ENCODE data around the gene KIAA0319L. TPM values are rescaled to one million over a fixed set of nuclear protein-coding genes. Genes with fewer than 3 reads are reported as not detected.
A peak's percentile ranks its signal among the peaks of the same experiment; 100 is the strongest.

The KIAA0319L gene
- polyA plus RNA-seq, result 23.8 to 29.6 TPM (median 25.8 TPM) in 3 replicates
- polyA plus RNA-seq (2011; ENCODE audit: low read depth), result 12.4 TPM
- polyA plus RNA-seq (2011; cell fraction: cytosol; rRNA removed), result 16.9 and 18.8 TPM in 2 replicates
- 66.8 and 71.1 TPM in 2 replicates for polyA plus RNA-seq (2011; cell fraction: nucleus; rRNA removed)
- 16.1 and 18.6 TPM in 2 replicates for polyA plus RNA-seq (2012; ENCODE audit: low replicate concordance)
- polyA minus RNA-seq, result 23.4 to 45.5 TPM (median 43.1 TPM) in 3 replicates
- polyA minus RNA-seq (2011; cell fraction: cytosol; rRNA and poly(A)+ RNA removed), result 17.5 TPM
- 46.7 and 72.4 TPM in 2 replicates for polyA minus RNA-seq (2011; cell fraction: nucleus; rRNA and poly(A)+ RNA removed)

DNA sequence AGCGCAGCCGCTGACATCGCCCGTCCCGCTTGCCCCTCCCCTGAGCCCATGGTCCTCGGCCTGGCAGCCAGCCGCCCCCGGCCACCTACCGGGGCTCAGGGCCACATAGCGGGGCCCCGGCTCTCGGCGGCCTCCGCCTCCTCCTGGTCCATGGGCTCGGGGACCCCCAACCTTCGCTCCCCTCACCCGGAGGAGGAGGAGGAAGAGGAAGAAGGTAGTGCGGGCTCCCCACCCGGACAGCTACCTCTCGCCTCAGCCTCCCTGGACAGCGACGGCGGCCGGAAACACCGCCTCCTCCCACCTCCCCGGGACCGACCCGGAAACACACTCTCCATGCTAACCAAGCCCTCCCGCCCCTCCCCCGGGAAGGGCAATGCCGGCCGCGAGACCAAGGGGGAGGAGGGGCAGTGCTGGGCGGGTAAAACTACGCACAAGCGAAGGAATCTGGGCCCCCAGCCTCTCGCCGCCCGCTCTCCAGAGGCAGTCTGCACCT, at the start of gene KIAA0319L:
KIAA0319L (minus strand) TSS at position 286 of the 493 bp plus-strand sequence. CDS start 2,912 bp downstream, outside the sequence.
- Histone ChIP-seq H3K4me3 (ENCODE audit: control insufficient read depth in 2 of 3, extremely low read depth in 1 of 3, insufficient read depth in 2 of 3, low read depth in 1 of 3, low read length in 3 of 3) (peak within 1 kb of the TSS; percentile 81 to 90 (median 87)), H3K9me1 (ENCODE audit: control insufficient read depth, extremely low read depth, insufficient read depth, low read length) (peaks cover 2% of the 10 kb centered on the region), H3K79me2 (ENCODE audit: control insufficient read depth, insufficient read depth, low read length) (peaks cover 6% of the 10 kb centered on the region), H3K4me1 (ENCODE audit: control insufficient read depth, extremely low read depth, insufficient read depth, low read length) (peaks cover 54% of the 10 kb centered on the region), H3K4me2 (ENCODE audit: control insufficient read depth, extremely low read depth, insufficient read depth, low read depth, low read length) (peak within 1 kb of the TSS; percentile 97), H3K9ac (ENCODE audit: control insufficient read depth, extremely low read depth, insufficient read depth, low read length) (peak within 1 kb of the TSS; percentile 88), H2AFZ (ENCODE audit: control insufficient read depth, low read length) (peak within 1 kb of the TSS; percentile 96), H3K27ac (ENCODE audit: control insufficient read depth, insufficient read depth, low read length) (peak within 1 kb of the TSS; percentile 85), H3K36me3 (ENCODE audit: control insufficient read depth in 2 of 2, extremely low read depth in 1 of 2, insufficient read depth in 2 of 2, low read length in 2 of 2) (peaks cover 15 to 18% of the 10 kb centered on the region in 2 experiments), H3K27me3 (ENCODE audit: control insufficient read depth, extremely low read depth, insufficient read depth, low read length) (no peaks in the 10 kb centered on the region), H4K20me1 (ENCODE audit: control insufficient read depth, extremely low read depth, insufficient read depth, low read length) (peaks cover 11% of the 10 kb centered on the region), H3K9me3 (ENCODE audit: control insufficient read depth, low read depth, low read length) (no peaks in the 10 kb centered on the region)
- dilution Hi-C loops (cut with MboI; ENCODE audit: extremely low pct_ligation_motif_present, low sequenced_read_pairs), result no loop called here
- FAIRE-seq (no peak), DNase-seq (ENCODE audit: low read depth, low spot score) (no peak)
- TF ChIP-seq EZH2 (IDR thresholded peaks at IDR 0.05; ENCODE audit: low read length), result no peak
- TF ChIP-seq CTCF (optimal IDR thresholded peaks at IDR 0.05 in 1 of 3, IDR thresholded peaks at IDR 0.05 in 1 of 3, conservative IDR thresholded peaks at IDR 0.05 in 1 of 3; ENCODE audit: extremely low read depth in 1 of 3, insufficient read depth in 2 of 3, low read length in 3 of 3), result no peak

DNA sequence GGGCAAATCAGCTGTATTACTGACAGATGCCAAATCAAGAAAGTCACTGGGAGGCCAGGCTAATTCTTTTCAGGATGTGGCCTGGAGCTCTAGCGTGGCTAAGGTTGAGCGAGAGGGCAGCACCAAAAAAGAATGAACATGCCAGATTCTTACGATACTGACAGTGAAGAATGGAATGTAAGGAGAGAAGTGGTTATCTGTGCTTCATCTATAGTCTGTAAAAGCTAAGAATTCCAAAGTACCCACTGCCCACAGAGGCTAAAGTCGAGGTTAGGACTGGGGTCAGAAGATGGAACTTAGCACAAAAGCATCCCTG, 48.6 kb upstream of the KIAA0319L start:
- H3K9ac ChIP-seq (ENCODE audit: control insufficient read depth, extremely low read depth, insufficient read depth, low read length), result no peak overlapping the region
- peak; percentile 29 for FAIRE-seq
- dilution Hi-C loops (cut with MboI; ENCODE audit: extremely low pct_ligation_motif_present, low sequenced_read_pairs), result no loop called here

More for the DNA sequence above, 48.6 kb upstream of the KIAA0319L start:
- Histone ChIP-seq H3K4me3 (ENCODE audit: control insufficient read depth in 2 of 3, extremely low read depth in 1 of 3, insufficient read depth in 2 of 3, low read depth in 1 of 3, low read length in 3 of 3) (no peak overlapping the region), H2AFZ (ENCODE audit: control insufficient read depth, low read length) (no peak overlapping the region), H3K79me2 (ENCODE audit: control insufficient read depth, insufficient read depth, low read length) (peaks cover 31% of the 10 kb centered on the region), H3K9me3 (ENCODE audit: control insufficient read depth, low read depth, low read length) (no peaks in the 10 kb centered on the region), H3K27ac (ENCODE audit: control insufficient read depth, insufficient read depth, low read length) (no peak overlapping the region), H3K27me3 (ENCODE audit: control insufficient read depth, extremely low read depth, insufficient read depth, low read length) (no peaks in the 10 kb centered on the region), H3K36me3 (ENCODE audit: control insufficient read depth in 2 of 2, extremely low read depth in 1 of 2, insufficient read depth in 2 of 2, low read length in 2 of 2) (peaks cover 17 to 31% of the 10 kb centered on the region in 2 experiments), H3K9me1 (ENCODE audit: control insufficient read depth, extremely low read depth, insufficient read depth, low read length) (peaks cover 3% of the 10 kb centered on the region), H4K20me1 (ENCODE audit: control insufficient read depth, extremely low read depth, insufficient read depth, low read length) (no peaks in the 10 kb centered on the region), H3K4me2 (ENCODE audit: control insufficient read depth, extremely low read depth, insufficient read depth, low read depth, low read length) (no peak overlapping the region), H3K4me1 (ENCODE audit: control insufficient read depth, extremely low read depth, insufficient read depth, low read length) (peaks cover 7% of the 10 kb centered on the region)
- no peak for TF ChIP-seq CTCF (optimal IDR thresholded peaks at IDR 0.05 in 1 of 3, IDR thresholded peaks at IDR 0.05 in 1 of 3, conservative IDR thresholded peaks at IDR 0.05 in 1 of 3; ENCODE audit: extremely low read depth in 1 of 3, insufficient read depth in 2 of 3, low read length in 3 of 3)
- no peak for TF ChIP-seq EZH2 (IDR thresholded peaks at IDR 0.05; ENCODE audit: low read length)
- no peak for DNase-seq (ENCODE audit: low read depth, low spot score)

Measured in keratinocyte (primary cell).